Osteoblast (primary cell): ENCODE results near the gene SCD5. TPM values are rescaled to one million over a fixed set of nuclear protein-coding genes. Genes with fewer than 3 reads are reported as not detected.

ENCODE experiments used
- DNase-seq: peaks from one replicate; pipeline ENCODE4 v3.0.0; 2011; ENCODE audit warnings: low spot score, mixed read lengths; ENCODE audit not compliant: insufficient read length; ENCODE audit errors: missing footprints
- H2AFZ ChIP-seq: 2 replicates; pipeline ENCODE4 v1.6.0; 2011; ENCODE audit warnings: mild to moderate bottlenecking, low read length
- H3K27ac ChIP-seq: 2 replicates; pipeline ENCODE4 v1.5.1; 2011; ENCODE audit warnings: mild to moderate bottlenecking, low read depth, low read length, moderate library complexity
- H3K27me3 ChIP-seq: 2 replicates; pipeline ENCODE4 v1.6.0; 2012; ENCODE audit warnings: mild to moderate bottlenecking, control low read depth, inconsistent platforms, low read length, moderate library complexity; ENCODE audit not compliant: insufficient read depth
- H3K36me3 ChIP-seq: 2 replicates; pipeline ENCODE4 v1.5.1; 2011; ENCODE audit warnings: mild to moderate bottlenecking, low read length, control low read depth, moderate library complexity; ENCODE audit not compliant: insufficient read depth
- H3K4me1 ChIP-seq: 2 replicates; pipeline ENCODE4 v1.5.1; 2011; ENCODE audit warnings: mild to moderate bottlenecking, low read length, control low read depth, moderate library complexity; ENCODE audit not compliant: insufficient read depth
- H3K4me2 ChIP-seq: 2 replicates; pipeline ENCODE4 v1.6.0; 2011; ENCODE audit warnings: mild to moderate bottlenecking, low read length; ENCODE audit not compliant: insufficient read depth
- H3K4me3 ChIP-seq: fragments of 200-600 bp; sonication (generic); 3 replicates; pipeline ENCODE4 v1.5.1; 2012; ENCODE audit warnings: mild to moderate bottlenecking, low read length, inconsistent platforms; ENCODE audit not compliant: insufficient read depth
- H3K79me2 ChIP-seq: 2 replicates; pipeline ENCODE4 v1.6.0; 2012; ENCODE audit warnings: mild to moderate bottlenecking, low read length, control low read depth, inconsistent platforms; ENCODE audit not compliant: insufficient read depth
- H3K9me3 ChIP-seq: 2 replicates; pipeline ENCODE4 v1.5.1; 2011; ENCODE audit warnings: low read depth, low read length, control low read depth
- H4K20me1 ChIP-seq: 2 replicates; pipeline ENCODE4 v1.6.0; 2012; ENCODE audit warnings: mild to moderate bottlenecking, low read length, control low read depth; ENCODE audit not compliant: insufficient read depth
- total RNA-seq: library from RNA; depleted of rRNA; stranded (reverse); fragments of >200 nt; gene quantifications from 2 replicates; pipeline ENCODE4 v1.2.3, GENCODE V29; 2012
- TF ChIP-seq, protein P1 (sequence below): IDR thresholded peaks from 2 replicates; pipeline ENCODE4 v1.5.1; 2011; ENCODE audit warnings: mild to moderate bottlenecking, low read depth, low read length, moderate library complexity; ENCODE audit errors: extremely low read depth

Gene SCD5
- total RNA-seq, 1 donor = 11.9 TPM

DNA sequence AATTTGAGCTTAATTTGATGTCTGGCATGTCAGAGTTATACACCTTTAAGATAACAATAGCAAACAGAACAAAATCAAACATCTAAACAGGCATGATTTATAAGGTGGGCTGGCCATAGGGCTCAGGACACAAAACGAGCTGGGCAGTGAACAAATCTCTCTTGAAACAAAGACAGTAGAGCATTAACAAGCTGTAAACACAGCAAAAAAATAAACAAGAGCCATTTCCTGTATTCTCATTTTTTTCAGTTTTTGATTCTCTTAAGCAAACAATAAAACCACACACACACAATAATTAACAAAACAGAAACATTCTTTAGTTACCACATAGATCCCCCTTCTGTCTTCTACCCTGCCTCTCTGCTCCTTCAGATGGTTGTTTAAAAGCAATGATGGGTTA lies 168.5 kb downstream of the SCD5 start:
- Histone ChIP-seq H3K4me2 (no peak overlapping the region), H3K27me3 (no peaks in the 10 kb centered on the region), H3K9me3 (no peaks in the 10 kb centered on the region), H3K27ac (no peak overlapping the region), H3K4me3 (no peak overlapping the region), H3K79me2 (no peaks in the 10 kb centered on the region), H3K36me3 (no peaks in the 10 kb centered on the region), H2AFZ (no peak overlapping the region), H3K4me1 (no peaks in the 10 kb centered on the region), H4K20me1 (no peaks in the 10 kb centered on the region)
- TF ChIP-seq, protein P1, sequence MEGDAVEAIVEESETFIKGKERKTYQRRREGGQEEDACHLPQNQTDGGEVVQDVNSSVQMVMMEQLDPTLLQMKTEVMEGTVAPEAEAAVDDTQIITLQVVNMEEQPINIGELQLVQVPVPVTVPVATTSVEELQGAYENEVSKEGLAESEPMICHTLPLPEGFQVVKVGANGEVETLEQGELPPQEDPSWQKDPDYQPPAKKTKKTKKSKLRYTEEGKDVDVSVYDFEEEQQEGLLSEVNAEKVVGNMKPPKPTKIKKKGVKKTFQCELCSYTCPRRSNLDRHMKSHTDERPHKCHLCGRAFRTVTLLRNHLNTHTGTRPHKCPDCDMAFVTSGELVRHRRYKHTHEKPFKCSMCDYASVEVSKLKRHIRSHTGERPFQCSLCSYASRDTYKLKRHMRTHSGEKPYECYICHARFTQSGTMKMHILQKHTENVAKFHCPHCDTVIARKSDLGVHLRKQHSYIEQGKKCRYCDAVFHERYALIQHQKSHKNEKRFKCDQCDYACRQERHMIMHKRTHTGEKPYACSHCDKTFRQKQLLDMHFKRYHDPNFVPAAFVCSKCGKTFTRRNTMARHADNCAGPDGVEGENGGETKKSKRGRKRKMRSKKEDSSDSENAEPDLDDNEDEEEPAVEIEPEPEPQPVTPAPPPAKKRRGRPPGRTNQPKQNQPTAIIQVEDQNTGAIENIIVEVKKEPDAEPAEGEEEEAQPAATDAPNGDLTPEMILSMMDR = no peak
- no peak for DNase-seq

DNA sequence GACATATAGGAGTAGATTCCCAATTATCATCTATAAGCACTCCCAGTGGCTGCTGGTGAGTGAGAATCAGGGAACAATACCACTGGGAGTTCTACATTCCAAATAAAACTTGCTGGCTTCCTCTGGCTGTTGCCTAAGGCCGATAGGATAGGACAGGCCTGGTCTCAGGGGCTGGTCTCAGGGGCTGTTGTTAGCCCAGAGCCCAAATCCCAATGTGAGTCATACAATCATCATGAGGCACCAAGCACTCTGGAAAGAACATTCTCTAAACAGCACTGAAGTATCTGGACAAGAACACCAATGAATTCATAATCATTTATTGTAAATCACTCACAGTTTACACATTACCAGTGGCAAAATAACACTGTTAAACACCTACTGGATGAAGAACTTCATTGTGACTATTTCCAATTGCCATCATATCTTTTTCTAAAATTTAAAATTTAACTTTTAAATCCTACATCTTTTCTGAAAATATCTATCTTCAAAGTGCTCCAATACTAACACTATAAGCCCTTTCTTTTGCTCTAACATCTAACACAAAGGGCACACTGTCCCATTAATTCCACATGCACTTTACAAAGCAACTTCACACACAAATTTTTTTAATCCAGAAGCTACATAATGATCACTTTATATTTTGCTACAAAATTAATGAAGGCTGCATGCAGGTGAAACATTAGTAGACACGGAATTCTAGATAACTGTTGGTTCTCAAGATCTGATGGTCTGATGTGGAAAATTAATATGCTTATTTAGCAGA lies 169.2 kb downstream of the SCD5 start:
- TF ChIP-seq, protein P1 = no peak
- Histone ChIP-seq H3K4me1 (no peaks in the 10 kb centered on the region), H3K4me3 (no peak overlapping the region), H3K9me3 (no peaks in the 10 kb centered on the region), H3K4me2 (no peak overlapping the region), H2AFZ (no peak overlapping the region), H3K79me2 (no peaks in the 10 kb centered on the region), H4K20me1 (no peaks in the 10 kb centered on the region), H3K27me3 (no peaks in the 10 kb centered on the region), H3K27ac (no peak overlapping the region), H3K36me3 (no peaks in the 10 kb centered on the region)
- DNase-seq = no peak

DNA sequence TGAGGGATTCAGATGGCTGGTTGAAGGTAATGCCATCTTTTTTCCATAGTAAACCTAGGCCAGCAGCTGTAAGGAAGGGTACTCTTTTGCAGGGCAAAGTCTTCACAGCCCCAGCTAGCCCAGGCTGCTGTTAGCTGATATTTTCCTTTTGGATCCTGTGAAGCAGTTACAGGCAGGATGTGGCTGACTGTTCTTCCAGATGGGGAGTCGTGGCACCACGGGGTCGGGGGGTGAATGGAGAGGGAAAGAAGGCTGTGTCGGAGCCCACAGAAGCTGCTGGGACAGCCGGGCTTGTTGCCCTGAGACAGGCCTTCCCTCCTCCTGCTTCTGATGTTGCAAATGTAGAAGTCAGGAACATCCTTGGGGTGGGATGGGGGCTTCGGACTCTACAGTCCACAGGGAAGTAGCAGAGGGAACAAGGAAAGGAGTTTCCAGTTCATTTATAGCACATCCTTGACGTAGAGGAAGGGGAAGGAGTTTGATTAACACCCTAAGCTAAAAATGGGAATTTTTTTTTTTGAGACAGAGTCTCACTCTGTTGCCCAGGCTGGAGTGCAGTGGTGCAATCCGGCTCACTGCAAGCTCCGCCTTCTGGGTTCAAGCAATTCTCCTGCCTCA lies 172.2 kb downstream of the SCD5 start:
- Histone ChIP-seq H3K27ac (no peak overlapping the region), H3K27me3 (no peaks in the 10 kb centered on the region), H3K36me3 (no peaks in the 10 kb centered on the region), H3K79me2 (no peaks in the 10 kb centered on the region), H3K9me3 (no peaks in the 10 kb centered on the region), H2AFZ (no peak overlapping the region), H3K4me3 (no peak overlapping the region), H4K20me1 (no peaks in the 10 kb centered on the region), H3K4me2 (no peak overlapping the region), H3K4me1 (no peaks in the 10 kb centered on the region)
- DNase-seq = no peak
- TF ChIP-seq, protein P1 = no peak

DNA sequence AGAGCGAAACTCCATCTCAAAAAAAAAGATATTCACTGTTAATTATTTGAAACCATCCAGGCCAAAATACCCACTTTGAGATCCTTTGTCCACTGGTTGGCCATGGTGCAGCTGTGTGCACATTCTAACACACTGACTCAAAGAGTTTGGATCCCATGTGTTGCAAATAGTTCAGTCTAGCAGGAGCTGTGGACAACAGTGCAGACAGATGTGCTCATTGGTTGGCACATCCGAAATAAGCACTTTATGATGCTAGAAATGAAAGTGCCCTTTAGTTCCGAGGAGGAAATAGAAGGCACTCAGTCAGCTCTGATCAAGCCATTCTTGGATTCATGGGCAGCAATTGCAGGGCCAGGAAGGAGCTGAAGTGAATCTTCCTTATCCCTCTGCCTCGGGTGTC lies 173.8 kb downstream of the SCD5 start:
- no peaks in the 10 kb centered on the region for H3K27me3 ChIP-seq
- H3K4me3 ChIP-seq = no peak overlapping the region
- no peaks in the 10 kb centered on the region for H3K79me2 ChIP-seq
- DNase-seq = no peak
- no peaks in the 10 kb centered on the region for H3K9me3 ChIP-seq
- no peak overlapping the region for H3K4me2 ChIP-seq
- H3K36me3 ChIP-seq = no peaks in the 10 kb centered on the region
- no peaks in the 10 kb centered on the region for H4K20me1 ChIP-seq
- TF ChIP-seq, protein P1 = no peak
- no peak overlapping the region for H3K27ac ChIP-seq
- no peaks in the 10 kb centered on the region for H3K4me1 ChIP-seq
- H2AFZ ChIP-seq = no peak overlapping the region
